NOMO-1 (cell line): Measurements from ENCODE around the gene HTR1B.

Source experiments
- DNase-seq, 2 experiments: peaks; one replicate each; lab custom pipeline; 2025; ENCODE audit not compliant: unreplicated experiment in 2 of 2; lab: John Stamatoyannopoulos, UW

The HTR1B gene

DNA sequence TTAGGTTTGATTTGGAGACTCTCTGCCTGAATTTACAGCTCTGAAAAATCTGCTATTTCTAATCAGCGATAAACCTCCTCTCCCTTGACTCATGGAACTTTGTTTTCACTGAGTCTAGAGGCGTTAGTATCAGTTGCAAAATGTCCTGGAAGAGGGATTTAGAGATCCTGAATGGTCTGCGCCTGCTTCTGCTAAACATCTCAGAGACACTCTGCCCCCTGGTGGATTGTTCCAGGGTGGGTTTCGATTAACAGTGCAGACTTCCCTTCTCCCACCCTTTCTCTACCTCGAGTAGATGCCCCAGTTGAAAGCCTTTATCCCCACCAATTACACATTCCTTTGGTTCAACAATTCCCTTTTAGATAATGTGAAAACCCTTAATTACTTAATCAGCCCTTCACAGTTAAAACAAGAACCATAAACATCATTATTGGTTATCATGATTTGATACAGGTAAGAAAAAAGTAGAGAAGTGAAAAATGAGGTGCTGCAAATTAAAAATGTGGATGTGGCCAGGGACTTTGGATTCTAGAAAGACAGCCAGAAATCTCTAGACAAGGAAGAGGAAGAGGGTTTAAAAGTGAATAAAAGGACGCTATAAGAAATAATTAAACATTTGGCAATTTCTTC lies 5.5 kb downstream of the HTR1B start:
- peak in 1 of 2 experiments; percentile 30 for DNase-seq

- DNase-seq: no peak
Observed at GRCh38 chr6:77456531-77457248, 6.6 kb downstream of the HTR1B start.

DNA sequence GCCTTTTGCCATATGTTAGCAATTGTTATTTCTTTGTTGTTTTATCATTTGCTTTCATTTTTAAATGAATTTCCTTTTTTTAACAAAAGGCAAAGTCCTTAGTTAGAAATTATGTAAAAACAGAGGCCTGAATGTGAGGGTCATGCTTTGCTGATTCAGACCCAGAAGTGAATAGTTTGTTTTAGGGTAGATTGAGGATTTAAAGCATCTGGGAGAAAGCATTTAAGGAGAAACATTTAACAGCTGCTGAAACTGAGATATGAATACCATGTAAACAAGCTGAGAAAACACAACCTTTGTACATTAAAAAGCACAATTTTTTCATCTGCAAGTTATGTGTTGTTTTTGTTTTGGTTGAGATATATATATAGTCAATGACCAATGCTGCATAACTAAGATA lies 8.0 kb downstream of the HTR1B start:
- no peak for DNase-seq

- DNase-seq: no peak
Observed at GRCh38 chr6:77454386-77454785, 8.9 kb downstream of the HTR1B start.

DNA sequence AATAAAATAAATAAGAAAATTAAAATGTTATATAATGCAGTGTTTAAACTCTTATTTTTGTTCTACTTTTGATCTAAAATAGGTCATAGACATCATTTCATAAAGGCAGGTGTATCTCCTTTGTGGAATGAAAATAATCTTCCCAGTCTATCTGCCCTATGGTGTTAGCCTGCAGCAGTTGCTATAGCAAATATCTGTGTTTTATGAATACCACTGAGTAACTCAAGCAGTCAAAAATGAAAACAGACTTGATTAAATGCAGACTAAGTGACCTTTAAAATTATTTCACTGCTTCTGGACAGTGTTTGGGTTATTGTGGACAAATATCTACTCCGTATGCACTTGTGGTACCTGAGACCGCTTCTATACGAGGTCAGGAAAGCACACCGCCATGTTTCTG lies 11.8 kb downstream of the HTR1B start:
- no peak for DNase-seq

- no peak for DNase-seq
Observed at GRCh38 chr6:77450924-77451323, 12.4 kb downstream of the HTR1B start.

DNA sequence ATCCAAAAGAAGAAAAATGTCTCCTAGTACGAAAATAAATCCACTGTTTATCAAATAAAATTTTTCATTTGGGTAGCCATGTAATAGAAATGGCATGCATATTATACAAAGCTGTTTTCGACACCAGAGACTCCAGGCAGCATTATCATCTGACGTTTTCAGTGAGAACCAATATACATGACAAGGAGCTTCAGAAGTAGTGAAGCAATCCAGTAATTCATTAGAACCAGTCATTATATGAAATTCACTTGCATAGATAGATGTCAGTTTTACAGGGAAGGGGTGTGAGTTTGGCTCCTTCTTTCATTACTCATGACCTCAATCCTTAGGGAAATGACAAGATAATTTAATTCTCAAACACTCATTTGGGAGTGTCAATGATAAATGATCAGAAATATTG lies 14.7 kb downstream of the HTR1B start:
- DNase-seq: no peak

- no peak for DNase-seq
Observed at GRCh38 chr6:77447254-77447653, 16.0 kb downstream of the HTR1B start.

DNA sequence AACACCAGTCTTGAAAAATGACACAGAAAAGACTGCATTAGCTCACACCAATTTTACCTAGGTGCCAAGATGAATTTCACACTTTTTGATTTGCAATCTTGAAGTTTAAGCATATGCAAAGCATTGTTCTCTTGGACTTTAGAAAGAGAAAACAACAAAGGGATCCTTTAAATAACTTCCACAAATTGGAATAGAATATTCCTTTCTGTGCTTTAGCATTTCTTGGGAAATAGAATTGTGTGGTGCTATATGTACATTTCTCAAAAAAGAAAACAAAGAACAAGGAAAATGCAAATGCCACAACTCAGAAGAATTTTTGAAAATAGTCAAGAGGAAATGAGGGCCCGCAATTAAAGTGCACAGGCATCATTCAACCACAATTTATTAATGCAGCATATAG lies 17.0 kb downstream of the HTR1B start:
- no peak for DNase-seq

DNA sequence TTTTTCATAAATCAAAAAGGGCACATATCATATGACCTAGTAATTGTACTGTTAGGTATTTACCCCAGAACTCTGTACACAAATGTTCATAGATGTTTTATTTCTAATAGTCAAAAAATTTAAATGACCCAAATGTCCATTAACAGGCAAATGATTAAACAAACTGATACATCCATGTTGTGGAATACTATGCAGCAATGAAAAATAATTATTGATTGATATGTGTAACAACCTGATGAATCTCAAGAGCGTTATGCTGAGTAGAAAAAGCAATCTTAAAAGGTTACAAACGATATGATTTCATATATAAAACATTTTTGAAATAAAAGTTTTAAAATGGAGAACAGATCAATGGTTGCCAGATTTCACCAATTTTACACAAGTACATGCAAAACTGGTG lies 18.1 kb downstream of the HTR1B start:
- no peak for DNase-seq

DNA sequence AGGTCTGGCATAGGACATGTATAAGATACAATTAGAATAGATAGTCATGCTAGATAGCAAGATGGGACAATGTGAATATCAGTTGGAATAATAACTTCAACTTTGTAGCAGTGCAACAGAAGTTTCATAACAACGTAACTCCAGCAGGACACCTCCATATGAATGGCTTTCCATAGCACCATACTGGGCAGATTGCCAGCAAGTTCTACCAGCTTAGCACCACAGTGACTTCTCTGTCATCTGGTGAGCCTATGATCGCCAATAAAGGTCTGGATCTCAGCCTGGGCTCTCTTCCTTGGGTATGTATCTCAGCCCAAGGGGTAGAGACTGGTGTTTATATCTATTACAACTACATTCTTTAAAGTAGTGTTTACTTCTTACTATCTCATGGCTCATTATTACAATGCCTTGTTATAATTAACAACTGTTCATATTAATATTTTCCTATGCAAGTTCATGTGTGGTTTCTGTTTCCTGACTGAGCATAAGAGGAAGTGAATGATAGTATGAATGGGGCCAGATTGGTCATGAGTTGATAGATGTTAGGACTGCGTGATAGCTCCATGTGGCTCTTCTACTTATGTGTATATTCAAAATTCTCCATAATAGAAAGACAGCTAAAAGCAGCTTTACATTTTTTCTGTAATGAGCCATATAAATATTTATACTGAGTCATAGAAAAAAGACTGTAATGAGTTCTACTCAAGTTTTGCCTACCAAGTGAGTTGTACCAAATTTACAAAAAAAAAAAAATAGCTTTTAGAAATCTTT lies 22.9 kb downstream of the HTR1B start:
- DNase-seq: no peak

- no peak for DNase-seq
Observed at GRCh38 chr6:77433888-77434287, 29.4 kb downstream of the HTR1B start.

GRCh38 chr6:77430504-77430903 lies 32.8 kb downstream of the HTR1B start:
- no peak for DNase-seq

GRCh38 chr6:77425671-77426070 lies 37.6 kb downstream of the HTR1B start:
- DNase-seq: no peak

DNA sequence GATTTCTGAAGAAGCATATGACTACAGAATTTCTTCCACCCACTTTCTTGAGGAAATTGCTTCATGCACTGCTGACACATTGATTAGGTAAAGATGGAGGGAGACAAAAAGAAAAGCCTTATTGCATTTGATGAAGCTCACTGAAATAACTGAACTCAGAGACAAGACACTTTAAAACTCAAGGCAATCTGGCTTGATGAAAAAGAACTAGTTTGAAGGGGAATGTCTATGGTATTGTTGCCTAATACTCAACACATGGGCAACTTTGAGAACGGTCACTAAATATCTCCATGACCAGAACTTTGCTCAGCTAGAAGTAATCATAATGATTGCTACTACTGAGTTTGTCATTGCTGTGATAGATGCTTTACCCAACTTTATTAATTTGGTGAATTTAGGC lies 38.1 kb downstream of the HTR1B start:
- DNase-seq: no peak

DNA sequence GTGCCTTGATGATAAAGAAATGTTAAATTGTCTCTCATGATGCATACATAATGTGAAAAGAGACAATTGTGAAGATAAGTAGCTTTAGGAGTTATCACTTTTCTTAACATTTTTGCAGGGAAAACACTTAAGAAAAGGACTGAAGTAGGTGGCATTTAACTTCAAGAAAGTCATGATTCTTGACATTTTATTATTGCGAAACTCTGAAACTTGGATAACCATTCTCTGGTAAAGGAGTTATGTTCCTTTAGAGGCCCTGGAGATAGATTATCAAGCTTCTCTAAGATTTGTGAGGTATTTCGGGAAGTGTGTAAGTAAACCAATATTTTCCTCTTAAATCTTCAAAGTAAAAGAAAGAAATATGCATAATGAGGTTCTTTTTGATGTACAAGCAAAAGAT lies 38.5 kb downstream of the HTR1B start:
- DNase-seq: no peak

DNA sequence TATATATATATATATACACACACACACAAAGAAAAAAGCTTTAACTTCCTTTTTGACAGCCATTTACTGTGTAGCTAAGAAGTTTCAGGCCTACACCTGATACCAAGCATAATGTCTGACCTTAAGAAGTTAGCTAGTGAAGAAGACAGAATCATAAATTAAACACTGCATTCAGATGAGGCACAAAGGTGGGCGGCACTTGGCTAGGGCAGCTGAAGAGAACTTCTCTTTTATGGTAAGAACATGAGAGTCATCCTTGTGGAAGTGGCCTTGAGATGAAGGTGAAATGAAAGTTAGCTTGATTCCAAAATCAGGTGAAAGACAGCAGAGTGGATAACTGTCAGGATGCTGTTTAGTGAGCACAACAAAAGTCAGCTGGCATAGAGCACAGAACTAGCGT lies 46.5 kb downstream of the HTR1B start:
- DNase-seq: no peak

DNA sequence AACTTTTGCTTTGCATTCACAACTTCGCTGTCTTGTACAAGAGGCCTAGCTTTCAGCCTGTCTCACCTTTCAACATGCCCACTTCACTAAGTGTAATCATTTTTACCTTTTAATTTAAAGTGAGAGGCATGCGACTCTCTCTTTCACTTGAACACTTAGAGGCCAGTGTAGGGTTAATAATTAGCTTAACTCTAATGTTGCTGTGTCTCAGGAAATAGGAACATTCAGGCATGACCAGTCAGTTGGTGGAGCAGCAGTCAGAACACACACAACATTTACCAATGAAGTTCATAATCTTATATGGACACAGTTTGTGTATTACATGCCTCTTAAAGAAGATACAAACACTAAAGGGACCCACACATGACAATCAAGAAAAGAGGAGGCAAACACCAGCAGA lies 47.6 kb downstream of the HTR1B start:
- DNase-seq: no peak
